ENCODE results near the gene WDR11. TPM values are rescaled to one million over a fixed set of nuclear protein-coding genes. Genes with fewer than 3 reads are reported as not detected.
A peak's percentile ranks its signal among the peaks of the same experiment; 100 is the strongest.

WDR11 gene
- total RNA-seq, 1 experiment from 2014 or later = 48.7 TPM

GRCh38 chr10:120948889-120949608 lies 97.9 kb downstream of the WDR11 start:
- peak; percentile 98 for TF ChIP-seq CTCF (conservative IDR thresholded peaks at IDR 0.05)
- H3K14ac ChIP-seq (ENCODE audit: insufficient read depth, low read length) = no peak overlapping the region
- no CpG with 5 or more reads among the region's 47 CpGs for WGBS (ENCODE audit: extremely low coverage, insufficient read length, low lambda C conversion rate)
- H3K27me3 Mint-ChIP-seq (ENCODE audit: low read depth) = peaks cover 28% of the 10 kb centered on the region
- H2BK12ac ChIP-seq (ENCODE audit: insufficient read length, low read depth, low read length) = no peak overlapping the region
- no peak overlapping the region for H3K27ac Mint-ChIP-seq
- H3K4me1 Mint-ChIP-seq = peaks cover 23 to 26% of the 10 kb centered on the region in 2 experiments
- H4K91ac ChIP-seq (ENCODE audit: insufficient read length, low read depth, low read length) = no peak overlapping the region
- no peak overlapping the region for H2BK5ac ChIP-seq (ENCODE audit: insufficient read length, low read length)
- no peak overlapping the region for H3K56ac ChIP-seq (ENCODE audit: insufficient read length, low read depth, low read length)
- H3K9me3 Mint-ChIP-seq = peaks cover 9 to 16% of the 10 kb centered on the region in 2 experiments
- H4K8ac ChIP-seq (replicated peaks; ENCODE audit: insufficient read length, low read depth, low read length) = no peak overlapping the region
- no peaks in the 10 kb centered on the region for H3K79me1 ChIP-seq (ENCODE audit: insufficient read depth, low read depth, low read length, poor library complexity, severe bottlenecking)
- H2AK5ac ChIP-seq (ENCODE audit: insufficient read length, low read length) = no peak overlapping the region
- H2AFZ ChIP-seq (ENCODE audit: low read length) = no peak overlapping the region
- H3K79me2 ChIP-seq (ENCODE audit: insufficient read depth, low read length) = no peaks in the 10 kb centered on the region
- no peak overlapping the region for H2BK120ac ChIP-seq (ENCODE audit: low read depth, low read length, poor library complexity, severe bottlenecking)
- DNase-seq = peak; percentile 75
- H2BK15ac ChIP-seq (ENCODE audit: low read depth, low read length) = no peak overlapping the region
- peaks cover 10% of the 10 kb centered on the region; the same call in 1 of the 2 replicates for H3K27me3 ChIP-seq (ENCODE audit: insufficient read depth, low read length)
- no peak overlapping the region for H3T11ph ChIP-seq (ENCODE audit: low read length)
- no peaks in the 10 kb centered on the region for H3K4me1 ChIP-seq (ENCODE audit: insufficient read depth, low read length)
- peak overlapping the region; percentile 55 to 75 for H3K4me3 Mint-ChIP-seq
- H3K9me3 ChIP-seq (ENCODE audit: control insufficient read depth, low read depth, low read length) = peaks cover 3% of the 10 kb centered on the region
- no peak overlapping the region for H3K4ac ChIP-seq (ENCODE audit: low read depth, low read length)
- H3K4me2 ChIP-seq (ENCODE audit: insufficient read depth, insufficient read length, low read length) = peak overlapping the region; percentile 45
- H2BK20ac ChIP-seq (ENCODE audit: low read depth, low read length, poor library complexity, severe bottlenecking) = no peak overlapping the region
- no peak overlapping the region for H3K18ac ChIP-seq (ENCODE audit: insufficient read length, low read depth, low read length)
- no peaks in the 10 kb centered on the region for H4K20me1 ChIP-seq (ENCODE audit: control insufficient read depth, insufficient read depth, insufficient read length)
- H3K36me3 Mint-ChIP-seq (ENCODE audit: insufficient read depth in 1 of 3, low read depth in 3 of 3) = peaks cover 3 to 8% (median 4%) of the 10 kb centered on the region in 3 experiments; a peak in 4 of 7 replicates
- no peak overlapping the region for H3K23ac ChIP-seq (ENCODE audit: insufficient read length, low read depth, low read length)
- no peak overlapping the region for H3K27ac ChIP-seq (ENCODE audit: insufficient read length, low read depth, low read length)
- H3K9ac ChIP-seq (ENCODE audit: extremely low read depth, insufficient read length, low read length) = no peak overlapping the region
- no peak overlapping the region for H4K5ac ChIP-seq (ENCODE audit: insufficient read length, low read depth, low read length)
- H3K23me2 ChIP-seq (ENCODE audit: insufficient read length, low read depth, low read length, poor library complexity, severe bottlenecking) = peaks cover 13% of the 10 kb centered on the region
